GM19463 (cell line): ENCODE data around the gene KIF20A.
"Not testable (repeated sequence)": the region's sequence is repeated elsewhere in the genome, so short reads cannot be mapped to it uniquely, and the experiment has no call there.

ENCODE experiments used
- ATAC-seq: cut with Tn5 transposase; IDR thresholded peaks from one replicate; pipeline ENCODE4 v1.9.1; 2021; ENCODE audit warnings: mild to moderate bottlenecking, moderate library complexity; ENCODE audit not compliant: unreplicated experiment

KIF20A gene

GRCh38 chr5:138178516-138179276, at the start of gene KIF20A, which contains the start of gene BRD8:
Gene KIF20A, plus strand, starts transcription at chr5:138179112. Its CDS starts 569 bp downstream, at chr5:138179681.
Gene BRD8, minus strand, starts transcription at chr5:138178630. Its CDS starts 16 bp downstream, at chr5:138178614.
- ATAC-seq: peak; percentile 89

GRCh38 chr5:138129347-138129746, 49.6 kb upstream of the KIF20A start:
- ATAC-seq: no peak

- no peak for ATAC-seq
Observed at GRCh38 chr5:138132543-138132942, 46.4 kb upstream of the KIF20A start.

- no peak for ATAC-seq
Observed at GRCh38 chr5:138138949-138139780, 39.7 kb upstream of the KIF20A start, which contains the start of gene NME5. Gene NME5, minus strand, starts transcription at chr5:138139428. Its CDS starts 648 bp downstream, at chr5:138138780.

- ATAC-seq: no peak
Observed at GRCh38 chr5:138139781-138140090, 39.2 kb upstream of the KIF20A start.

GRCh38 chr5:138140268-138140667, 38.6 kb upstream of the KIF20A start:
- no peak for ATAC-seq

- no peak for ATAC-seq
Observed at GRCh38 chr5:138141734-138142133, 37.2 kb upstream of the KIF20A start.

- ATAC-seq: not testable (repeated sequence)
Observed at GRCh38 chr5:138143578-138143977, 35.3 kb upstream of the KIF20A start.

GRCh38 chr5:138148811-138149210, 30.1 kb upstream of the KIF20A start:
- ATAC-seq: no peak

- no peak for ATAC-seq
Observed at GRCh38 chr5:138149530-138149929, 29.4 kb upstream of the KIF20A start.

- ATAC-seq: not testable (repeated sequence)
Observed at GRCh38 chr5:138155977-138156376, 22.9 kb upstream of the KIF20A start.

GRCh38 chr5:138157626-138158025, 21.3 kb upstream of the KIF20A start:
- no peak for ATAC-seq

- ATAC-seq: no peak
Observed at GRCh38 chr5:138159666-138160065, 19.2 kb upstream of the KIF20A start.

- no peak for ATAC-seq
Observed at GRCh38 chr5:138160706-138161105, 18.2 kb upstream of the KIF20A start.

- ATAC-seq: no peak
Observed at GRCh38 chr5:138163721-138164120, 15.2 kb upstream of the KIF20A start.

GRCh38 chr5:138169124-138169523, 9.8 kb upstream of the KIF20A start:
- no peak for ATAC-seq

GRCh38 chr5:138170299-138170698, 8.6 kb upstream of the KIF20A start:
- no peak for ATAC-seq

GRCh38 chr5:138177941-138178515, 884 bp upstream of the KIF20A start:
- ATAC-seq: no peak

- ATAC-seq: no peak
Observed at GRCh38 chr5:138179277-138179857, 455 bp downstream of the KIF20A start.

GRCh38 chr5:138180183-138180782, 1.4 kb downstream of the KIF20A start:
- ATAC-seq: no peak

- ATAC-seq: no peak
Observed at GRCh38 chr5:138180841-138181240, 1.9 kb downstream of the KIF20A start.
